AG04450 (cell line): ENCODE measurements around the gene SPP1. TPM values are rescaled to one million over a fixed set of nuclear protein-coding genes. Genes with fewer than 3 reads are reported as not detected.
A peak's percentile ranks its signal among the peaks of the same experiment; 100 is the strongest.

Source experiments
- CTCF ChIA-PET: fragments of 300-600, 350-600 bp; formaldehyde crosslinking; extraction: SDS; loops from one replicate; lab custom pipeline; 2022; ENCODE audit warnings: antibody characterized with exemption, inconsistent platforms; lab: Charles Lee
- POLR2A ChIA-PET: fragments of 350-600 bp; formaldehyde crosslinking; extraction: SDS; loops from one replicate; lab custom pipeline; 2021; ENCODE audit warnings: antibody characterized with exemption, inconsistent platforms; lab: Yijun Ruan, JAX
- DNase-seq: peaks from one replicate; pipeline ENCODE4 v3.0.0-alpha.2; 2011; ENCODE audit warnings: low read depth, low spot score
- H3K27ac ChIP-seq: one replicate; pipeline ENCODE4 v1.5.1; 2012; ENCODE audit warnings: low read depth, low read length, control low read depth
- H3K27me3 ChIP-seq: one replicate; pipeline ENCODE4 v1.6.0; 2012; ENCODE audit warnings: low read length; ENCODE audit not compliant: control insufficient read depth, insufficient read depth
- H3K4me3 ChIP-seq: 2 replicates; pipeline ENCODE4 v1.5.1; 2011; ENCODE audit warnings: mild to moderate bottlenecking, low read depth, low read length, control low read depth
- H3K9me3 ChIP-seq: 2 replicates; pipeline ENCODE4 v1.5.1; 2012; ENCODE audit warnings: low read length; ENCODE audit not compliant: control insufficient read depth, insufficient read depth
- polyA plus RNA-seq: library from polyadenylated mRNA; depleted of rRNA; stranded (reverse); fragments of >200 nt; gene quantifications from 2 replicates; pipeline ENCODE4 v1.2.3, GENCODE V29; 2011
- TF ChIP-seq, protein P1 (sequence below): IDR thresholded peaks from 2 replicates; pipeline ENCODE4 v1.5.1; 2011; ENCODE audit warnings: low read depth, low read length, control low read depth, inconsistent platforms

SPP1 gene
- polyA plus RNA-seq, 1 experiment: 0.69 TPM

DNA sequence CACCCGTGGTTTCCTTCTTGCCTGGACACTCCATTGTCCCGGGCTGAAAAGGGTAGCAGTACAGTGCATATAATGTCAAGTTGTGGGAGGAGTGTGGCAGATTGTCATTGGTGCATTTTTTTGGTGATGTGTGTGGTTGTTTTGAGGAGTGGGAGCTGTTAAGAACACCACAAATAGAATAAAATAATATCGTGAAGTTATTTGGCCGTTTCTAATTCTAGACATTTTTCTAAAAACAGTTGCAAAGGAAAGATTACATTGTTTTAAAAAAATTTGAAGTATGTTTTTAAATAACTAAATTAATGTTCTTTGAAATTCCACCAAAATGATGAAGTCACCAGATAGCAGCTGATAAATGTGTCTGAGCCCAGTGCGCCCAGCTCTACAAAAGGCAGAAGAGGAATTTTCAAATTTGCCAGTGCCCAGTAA is 33.2 kb downstream of the SPP1 start:
- CTCF ChIA-PET: interaction anchor here (1.1 kb wide), 1 partner anchor 35 kb away, joined by 5 read pairs; no protein-coding TSS in a partner anchor
- Histone ChIP-seq H3K27me3 (no peaks in the 10 kb centered on the region), H3K9me3 (no peaks in the 10 kb centered on the region), H3K4me3 (peak overlapping the region; percentile 81), H3K27ac (no peak overlapping the region)
- no peak for DNase-seq
- TF ChIP-seq, protein P1, sequence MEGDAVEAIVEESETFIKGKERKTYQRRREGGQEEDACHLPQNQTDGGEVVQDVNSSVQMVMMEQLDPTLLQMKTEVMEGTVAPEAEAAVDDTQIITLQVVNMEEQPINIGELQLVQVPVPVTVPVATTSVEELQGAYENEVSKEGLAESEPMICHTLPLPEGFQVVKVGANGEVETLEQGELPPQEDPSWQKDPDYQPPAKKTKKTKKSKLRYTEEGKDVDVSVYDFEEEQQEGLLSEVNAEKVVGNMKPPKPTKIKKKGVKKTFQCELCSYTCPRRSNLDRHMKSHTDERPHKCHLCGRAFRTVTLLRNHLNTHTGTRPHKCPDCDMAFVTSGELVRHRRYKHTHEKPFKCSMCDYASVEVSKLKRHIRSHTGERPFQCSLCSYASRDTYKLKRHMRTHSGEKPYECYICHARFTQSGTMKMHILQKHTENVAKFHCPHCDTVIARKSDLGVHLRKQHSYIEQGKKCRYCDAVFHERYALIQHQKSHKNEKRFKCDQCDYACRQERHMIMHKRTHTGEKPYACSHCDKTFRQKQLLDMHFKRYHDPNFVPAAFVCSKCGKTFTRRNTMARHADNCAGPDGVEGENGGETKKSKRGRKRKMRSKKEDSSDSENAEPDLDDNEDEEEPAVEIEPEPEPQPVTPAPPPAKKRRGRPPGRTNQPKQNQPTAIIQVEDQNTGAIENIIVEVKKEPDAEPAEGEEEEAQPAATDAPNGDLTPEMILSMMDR: no peak
- POLR2A ChIA-PET: interaction anchor here (0.7 to 0.8 kb wide), 3 partner anchors 10 to 185 kb away, joined by 3 to 4 read pairs (median 3); no protein-coding TSS in a partner anchor

DNA sequence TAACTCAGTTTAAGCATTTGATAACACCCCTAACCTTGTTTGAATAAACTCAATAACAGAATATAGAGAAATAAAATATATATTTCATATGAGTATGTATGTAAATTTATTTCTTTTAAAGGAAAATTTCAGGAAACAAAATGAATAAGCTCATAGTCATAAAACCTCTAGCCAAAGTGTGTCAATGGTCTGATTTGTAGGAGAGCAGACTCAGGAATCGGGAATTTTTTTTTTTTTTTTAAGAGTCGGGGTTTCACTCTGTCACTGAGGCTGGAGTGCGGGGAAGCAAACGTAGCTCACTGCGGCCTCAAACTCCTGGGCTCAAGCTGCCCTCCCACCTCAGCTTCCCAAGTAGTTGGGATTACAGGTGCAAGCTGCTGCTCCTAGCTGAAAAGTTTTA is 34.4 kb downstream of the SPP1 start:
- Histone ChIP-seq H3K27me3 (no peaks in the 10 kb centered on the region), H3K9me3 (no peaks in the 10 kb centered on the region), H3K4me3 (peak overlapping the region; percentile 81), H3K27ac (no peak overlapping the region)
- TF ChIP-seq, protein P1: no peak
- POLR2A ChIA-PET: interaction anchor here (0.7 kb wide), 1 partner anchor 99 kb away, joined by 6 read pairs; no protein-coding TSS in a partner anchor
- CTCF ChIA-PET: interaction anchor here (0.6 to 1.5 kb wide), 4 partner anchors 23 to 585 kb away, joined by 3 to 5 read pairs (median 3); no protein-coding TSS in a partner anchor
- DNase-seq: no peak

DNA sequence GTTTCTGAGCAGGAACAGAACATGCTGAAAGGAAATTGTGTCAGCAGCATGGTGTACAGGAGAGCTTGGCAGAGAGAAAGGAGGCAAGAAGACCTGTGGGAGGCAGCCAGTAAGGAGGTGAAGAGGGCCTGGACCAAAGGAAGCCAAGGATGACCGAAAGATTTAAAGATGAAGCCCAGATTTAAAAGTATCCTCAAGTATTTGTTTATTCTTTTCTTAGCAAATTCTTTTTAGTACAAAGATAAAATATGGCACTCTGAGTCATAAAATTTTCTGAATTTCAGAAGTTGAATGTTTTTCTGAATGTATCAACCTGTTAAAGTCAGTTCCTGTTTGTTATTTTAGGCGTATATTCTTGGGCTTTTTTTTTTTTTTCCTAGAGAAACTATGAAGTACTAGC is 35.5 kb downstream of the SPP1 start:
- DNase-seq: no peak

DNA sequence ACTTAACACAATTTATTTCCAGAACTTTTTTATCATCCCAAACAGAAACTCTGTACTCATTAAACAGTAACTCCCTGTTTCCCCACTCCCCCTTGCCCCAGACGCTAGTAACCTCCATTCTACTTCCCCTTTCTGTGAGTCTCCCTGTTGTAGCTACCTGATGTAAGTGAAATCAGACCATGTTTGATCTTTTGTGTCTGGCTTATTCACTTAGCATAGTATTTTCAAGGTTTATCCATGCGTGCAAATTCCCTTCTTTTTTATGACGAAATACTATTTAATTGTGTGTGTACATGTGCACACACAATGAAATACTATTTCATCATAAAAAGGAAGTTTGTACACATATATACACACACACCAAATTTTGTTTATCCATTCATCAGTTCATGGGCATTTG is 37.1 kb downstream of the SPP1 start:
- ChIA-PET CTCF (interaction anchor here (0.6 to 1.4 kb wide), 2 partner anchors 16 to 39 kb away, joined by 3 to 5 read pairs; no protein-coding TSS in a partner anchor), POLR2A (no interaction called here)
- Histone ChIP-seq H3K27ac (no peak overlapping the region), H3K9me3 (no peaks in the 10 kb centered on the region), H3K27me3 (no peaks in the 10 kb centered on the region), H3K4me3 (no peak overlapping the region)
- DNase-seq: no peak
- TF ChIP-seq, protein P1: no peak

More for the DNA sequence above, 35.5 kb downstream of the SPP1 start:
- Histone ChIP-seq H3K9me3 (no peaks in the 10 kb centered on the region), H3K27ac (peak overlapping the region; percentile 33), H3K27me3 (no peaks in the 10 kb centered on the region), H3K4me3 (peak overlapping the region; percentile 5)
- ChIA-PET POLR2A (no interaction called here), CTCF (interaction anchor here (0.7 kb wide), 2 partner anchors 14 to 1540 kb away, joined by 3 to 6 read pairs; no protein-coding TSS in a partner anchor)
- TF ChIP-seq, protein P1: no peak

DNA sequence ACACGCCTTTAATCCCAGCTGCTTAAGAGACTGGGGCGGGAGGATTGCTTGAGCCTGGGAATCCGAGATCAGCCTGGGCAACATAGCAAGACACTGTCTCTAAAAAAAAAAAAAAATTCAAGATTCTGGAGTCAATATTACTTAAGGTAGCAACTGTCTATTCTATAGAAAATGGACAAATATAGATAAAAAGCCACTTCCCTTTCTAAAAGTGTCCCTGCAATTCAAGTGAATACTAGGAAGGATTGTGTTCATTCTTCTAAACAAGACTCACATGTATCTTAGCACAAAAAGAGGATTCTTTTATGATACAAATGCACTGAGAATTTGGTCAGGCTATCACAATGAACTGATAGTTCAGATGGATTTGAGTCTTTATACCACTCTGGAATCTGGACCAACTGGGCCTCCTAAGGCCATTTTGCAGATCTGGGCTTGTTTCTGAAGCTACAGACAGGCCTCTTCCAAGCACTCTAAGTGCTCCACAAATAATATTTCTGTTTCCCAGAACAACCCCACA is 38.9 kb downstream of the SPP1 start:
- TF ChIP-seq, protein P1: no peak
- DNase-seq: no peak
- ChIA-PET CTCF (interaction anchor here (0.5 to 1.7 kb wide), 2 partner anchors 19 to 162 kb away, joined by 4 to 10 read pairs; no protein-coding TSS in a partner anchor), POLR2A (no interaction called here)
- H3K27ac ChIP-seq: no peak overlapping the region
- no peak overlapping the region for H3K4me3 ChIP-seq
- no peaks in the 10 kb centered on the region for H3K27me3 ChIP-seq
- no peaks in the 10 kb centered on the region for H3K9me3 ChIP-seq
